Brain pericyte (primary cell): ENCODE data around the gene GAL3ST2.
"Not testable (repeated sequence)": the region's sequence is repeated elsewhere in the genome, so short reads cannot be mapped to it uniquely, and the experiment has no call there.

Source experiments
- DNase-seq: peaks from one replicate; pipeline ENCODE4 v3.0.0-alpha.2; 2012; ENCODE audit warnings: low read depth, low spot score

Gene GAL3ST2

DNA sequence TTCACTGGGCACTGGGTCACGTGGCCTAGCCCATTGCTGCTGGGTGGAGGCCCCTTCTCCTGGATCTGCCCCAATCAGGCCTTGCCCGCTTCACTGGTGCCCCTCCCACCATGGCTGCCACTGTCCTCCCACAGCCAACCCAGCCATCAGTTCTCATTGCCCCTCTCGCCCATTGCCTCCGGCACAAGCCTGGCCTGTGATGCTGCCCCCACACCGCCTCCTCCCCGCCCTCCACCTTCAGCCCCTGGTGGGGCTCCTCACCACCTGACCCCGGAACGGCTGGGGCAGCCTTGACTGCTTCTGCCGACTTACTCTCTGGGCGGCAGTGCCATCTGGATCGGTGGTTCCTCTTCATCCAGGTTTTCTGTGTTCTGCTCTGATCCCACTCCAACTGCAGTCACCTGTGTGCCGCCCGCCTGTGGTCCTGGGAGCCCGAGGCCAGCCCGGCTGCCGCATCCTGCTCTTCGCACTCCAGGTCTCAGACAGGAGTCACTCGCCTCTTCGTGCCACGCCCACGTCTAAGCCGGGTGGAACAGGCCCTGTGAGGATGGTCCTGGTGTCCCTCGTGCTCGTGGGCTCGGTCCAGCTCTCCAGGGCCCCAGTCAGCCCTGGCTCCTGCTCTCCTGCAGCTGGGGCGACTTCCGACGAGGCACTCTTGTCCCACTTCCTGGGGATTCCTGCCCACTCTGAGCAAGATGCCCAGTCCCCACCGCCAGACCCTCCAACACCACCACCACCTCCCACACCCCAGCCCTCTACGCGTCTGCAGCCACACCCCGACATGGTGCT, 28.0 kb upstream of the GAL3ST2 start:
- no peak for DNase-seq

DNA sequence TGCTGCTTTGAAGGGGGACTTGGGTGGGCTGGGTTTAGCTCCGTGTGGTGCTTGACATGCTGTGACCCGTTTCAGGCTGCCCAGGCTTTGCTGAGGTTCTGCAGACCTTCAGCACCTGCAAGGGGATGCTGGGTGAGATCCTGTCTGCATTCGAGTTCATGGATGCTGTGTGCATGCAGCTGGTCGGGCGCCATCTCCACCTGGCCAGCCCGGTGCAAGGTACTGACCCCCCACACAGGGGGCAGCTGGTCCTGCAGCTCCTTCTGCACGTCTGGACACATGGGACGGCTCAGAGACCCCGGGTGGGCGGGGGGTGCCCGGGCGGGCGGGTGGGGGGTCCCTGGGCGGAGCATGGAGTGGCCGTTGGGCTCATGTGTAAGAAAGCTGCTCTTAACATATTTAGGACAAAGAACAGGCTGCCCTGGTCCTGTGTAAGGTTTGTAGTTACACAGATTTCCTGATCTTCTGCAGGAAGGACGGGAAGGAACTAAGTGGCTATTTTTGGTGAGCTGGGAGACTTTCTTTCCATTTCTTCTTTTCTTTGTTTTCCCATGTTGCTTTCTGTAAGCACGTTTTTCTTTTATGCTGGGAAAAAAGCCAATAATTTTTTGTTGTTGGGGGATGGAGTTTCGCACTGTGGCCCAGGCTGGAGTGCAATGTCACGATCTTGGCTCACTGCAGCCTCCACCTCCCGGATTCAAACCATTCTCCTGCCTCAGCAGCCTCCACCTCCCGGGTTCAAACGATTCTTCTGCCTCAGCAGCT, 26.4 kb upstream of the GAL3ST2 start:
- no peak for DNase-seq

DNA sequence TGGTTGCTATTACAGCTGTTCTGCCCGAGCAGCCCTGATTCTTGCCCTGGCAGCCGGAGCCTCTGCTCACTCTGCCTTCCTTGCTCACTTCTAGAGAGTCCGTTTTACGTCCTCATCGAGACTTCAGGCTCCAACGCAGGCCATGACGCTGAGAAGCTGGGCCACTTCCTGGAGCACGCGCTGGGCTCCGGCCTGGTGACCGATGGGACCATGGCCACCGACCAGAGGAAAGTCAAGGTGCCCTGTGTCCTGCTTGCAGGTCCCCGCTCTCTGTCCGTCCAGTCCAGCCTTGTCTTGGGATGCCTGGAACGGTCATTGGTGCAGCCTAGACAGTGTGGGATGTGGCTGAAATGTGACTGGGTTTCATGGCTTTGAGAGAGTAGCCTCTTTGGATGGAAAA, 25.5 kb upstream of the GAL3ST2 start:
- DNase-seq, result no peak

- no peak for DNase-seq
These were observed 24.8 kb upstream of the GAL3ST2 start for GRCh38 chr2:241751776-241752175.

DNA sequence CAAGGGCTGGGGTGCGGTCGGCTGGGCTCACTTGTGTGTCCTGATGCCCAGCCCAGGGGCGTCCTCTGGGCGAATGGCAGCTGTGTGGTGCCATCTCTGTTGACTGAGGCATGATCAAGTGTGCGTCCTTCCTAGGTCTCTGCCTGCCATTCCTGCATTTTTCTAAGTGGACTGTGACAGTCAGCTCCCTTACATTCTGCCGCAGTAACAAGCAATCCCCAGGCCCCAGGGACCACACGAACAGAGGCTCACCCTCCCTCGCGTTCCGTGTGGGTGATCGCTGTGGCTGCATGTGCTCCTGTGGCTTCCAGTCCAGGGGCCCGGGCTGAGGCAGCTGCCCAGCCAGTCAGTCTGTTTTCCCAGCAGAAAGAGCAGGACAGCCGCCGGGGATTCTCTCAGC, 24.4 kb upstream of the GAL3ST2 start:
- DNase-seq, result no peak

DNA sequence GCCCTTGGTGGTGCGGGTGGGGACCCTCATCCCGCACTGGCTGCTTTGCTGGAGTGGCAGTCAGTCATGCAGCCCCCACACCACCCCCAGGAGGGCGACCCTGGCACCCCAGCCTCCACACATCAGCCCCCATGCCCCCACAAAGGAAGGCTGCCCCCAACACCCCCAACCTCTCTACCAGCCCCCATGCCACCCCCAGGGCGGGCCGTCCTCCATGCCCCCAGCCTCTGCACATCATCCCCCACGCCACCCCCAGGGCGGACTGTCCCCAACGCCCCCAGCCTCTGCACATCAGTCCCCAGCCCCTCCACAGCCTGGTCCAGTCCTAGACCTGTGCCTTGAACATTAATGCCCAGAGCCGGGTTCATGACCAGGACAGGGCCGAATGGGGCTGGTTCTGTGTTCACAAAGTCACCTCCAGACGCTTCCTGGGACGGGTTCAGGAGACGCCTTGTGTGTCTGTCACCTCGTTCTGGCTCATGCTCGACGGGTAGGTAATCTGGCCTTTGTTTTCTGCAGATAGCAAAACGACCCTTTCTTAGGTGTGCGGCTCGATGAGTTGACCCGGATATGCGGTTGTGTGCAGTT, 23.8 kb upstream of the GAL3ST2 start:
- no peak for DNase-seq

- no peak for DNase-seq
These were observed 23.1 kb upstream of the GAL3ST2 start for GRCh38 chr2:241753493-241753892.

DNA sequence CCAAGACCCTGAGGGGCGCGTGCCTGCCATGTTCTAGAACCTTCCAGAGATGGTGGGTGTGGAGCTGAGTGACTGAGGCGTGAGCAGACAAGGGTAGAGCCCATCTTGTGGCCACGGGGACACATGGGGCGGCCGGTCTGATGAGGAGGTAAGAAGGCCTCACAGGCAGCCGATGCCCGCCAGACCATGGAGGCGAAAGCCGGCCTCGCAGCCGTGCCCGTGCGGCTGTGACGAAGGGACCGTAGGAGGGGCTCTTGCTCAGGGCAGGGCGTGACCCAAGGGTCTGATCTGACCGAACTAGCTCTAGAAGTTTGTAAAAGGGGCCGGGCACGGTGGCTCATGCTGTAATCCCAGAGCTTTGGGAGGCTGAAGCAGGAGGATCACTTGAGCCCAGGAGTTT, 22.6 kb upstream of the GAL3ST2 start:
- no peak for DNase-seq

DNA sequence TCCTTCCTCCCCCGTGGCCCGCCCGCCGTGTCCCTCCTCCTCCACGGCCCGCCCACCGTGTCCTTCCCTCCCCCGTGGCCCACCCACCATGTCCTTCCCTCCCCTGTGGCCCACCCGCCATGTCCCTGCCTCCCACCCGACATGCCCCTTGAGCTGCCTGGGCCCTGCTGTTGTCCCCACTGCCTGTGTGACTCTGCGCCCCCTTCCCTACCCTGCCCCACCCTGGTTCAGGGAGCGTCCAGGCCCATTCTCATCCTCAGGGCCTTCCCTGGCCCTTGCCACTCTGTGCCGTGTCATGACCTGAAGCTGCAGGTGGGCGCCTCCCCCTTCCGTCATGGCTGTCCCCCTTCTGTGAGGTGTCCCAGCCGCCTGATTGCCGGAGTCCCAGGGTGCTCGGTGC, 21.5 kb upstream of the GAL3ST2 start:
- no peak for DNase-seq

GRCh38 chr2:241755777-241756176, 20.8 kb upstream of the GAL3ST2 start:
- no peak for DNase-seq

DNA sequence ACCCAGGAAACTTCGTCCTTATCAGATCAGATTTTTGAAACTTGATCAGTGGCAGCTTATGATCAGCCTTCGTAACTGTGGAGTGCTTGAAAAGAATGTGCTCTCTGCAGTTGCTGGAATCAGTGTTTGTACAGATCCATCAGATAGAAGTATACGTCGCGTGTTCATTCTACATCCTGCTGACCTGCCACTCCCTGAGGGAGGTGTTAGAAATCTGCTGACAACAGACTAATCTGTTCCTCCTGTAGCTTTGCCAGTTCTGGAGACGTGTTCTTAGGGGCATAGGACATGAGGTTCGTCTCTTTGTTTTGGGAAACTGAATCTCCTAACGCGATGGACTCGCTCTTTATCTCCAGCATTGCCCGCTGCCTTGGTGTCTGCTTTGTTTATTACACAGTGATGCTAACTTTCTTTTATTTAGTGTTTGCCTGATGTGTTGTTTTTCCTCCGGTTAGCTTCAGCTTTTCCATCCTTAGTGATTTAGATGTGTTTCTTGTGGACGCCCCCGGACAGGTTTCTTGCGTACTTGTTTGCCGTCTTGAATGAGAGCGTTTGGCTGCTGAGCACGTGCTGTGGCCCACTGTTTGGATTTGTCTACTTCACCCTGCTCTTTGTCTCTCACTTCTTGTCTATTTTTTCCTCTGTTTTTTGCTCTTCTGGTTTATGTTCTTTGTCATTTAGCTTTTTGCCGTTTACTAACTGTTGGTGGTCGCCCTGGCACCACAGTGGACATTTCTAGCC, 17.4 kb upstream of the GAL3ST2 start:
- no peak for DNase-seq

GRCh38 chr2:241759893-241760292, 16.7 kb upstream of the GAL3ST2 start:
- DNase-seq, result not testable (repeated sequence)

- DNase-seq, result no peak
These were observed 16.3 kb upstream of the GAL3ST2 start for GRCh38 chr2:241760301-241760771.

GRCh38 chr2:241762321-241762932, 14.2 kb upstream of the GAL3ST2 start:
- no peak for DNase-seq

- DNase-seq, result no peak
These were observed 13.7 kb upstream of the GAL3ST2 start for GRCh38 chr2:241762933-241763369.

GRCh38 chr2:241763551-241764274, 12.9 kb upstream of the GAL3ST2 start:
- DNase-seq, result no peak

GRCh38 chr2:241764275-241765241, 12.1 kb upstream of the GAL3ST2 start:
- no peak for DNase-seq

DNA sequence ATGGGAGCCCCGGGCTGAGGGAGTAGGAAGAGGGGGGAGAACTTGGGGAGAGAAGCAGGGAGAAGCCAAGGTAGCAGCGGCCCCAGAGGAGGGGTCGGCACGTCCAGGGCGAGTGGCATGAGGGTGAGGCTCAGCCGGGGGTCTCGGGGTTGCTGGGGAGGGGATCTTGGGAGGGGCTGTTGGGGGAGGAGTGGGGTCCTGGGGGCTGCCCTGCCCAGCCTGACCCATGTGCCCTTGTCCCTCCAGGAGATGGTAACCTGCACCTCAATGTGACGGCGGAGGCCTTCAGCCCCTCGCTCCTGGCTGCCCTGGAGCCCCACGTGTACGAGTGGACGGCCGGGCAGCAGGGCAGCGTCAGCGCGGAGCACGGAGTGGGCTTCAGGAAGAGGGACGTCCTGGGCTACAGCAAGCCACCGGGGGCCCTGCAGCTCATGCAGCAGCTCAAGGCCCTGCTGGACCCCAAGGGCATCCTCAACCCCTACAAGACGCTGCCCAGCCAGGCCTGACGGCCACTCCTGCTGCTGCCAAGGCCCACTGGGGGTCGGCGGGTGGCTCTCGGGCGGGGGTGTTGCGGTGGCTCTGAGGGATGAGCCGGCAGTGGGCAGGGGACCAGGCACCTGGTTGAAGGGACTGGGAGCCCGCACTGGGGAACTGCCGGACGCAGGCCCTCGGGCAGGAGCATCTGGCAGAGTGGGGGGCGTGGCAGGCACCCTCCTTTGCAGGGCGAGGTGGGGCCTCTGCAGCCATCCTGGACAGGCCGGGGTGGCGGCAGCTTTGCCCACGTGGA, 9.0 kb upstream of the GAL3ST2 start:
- no peak for DNase-seq

DNA sequence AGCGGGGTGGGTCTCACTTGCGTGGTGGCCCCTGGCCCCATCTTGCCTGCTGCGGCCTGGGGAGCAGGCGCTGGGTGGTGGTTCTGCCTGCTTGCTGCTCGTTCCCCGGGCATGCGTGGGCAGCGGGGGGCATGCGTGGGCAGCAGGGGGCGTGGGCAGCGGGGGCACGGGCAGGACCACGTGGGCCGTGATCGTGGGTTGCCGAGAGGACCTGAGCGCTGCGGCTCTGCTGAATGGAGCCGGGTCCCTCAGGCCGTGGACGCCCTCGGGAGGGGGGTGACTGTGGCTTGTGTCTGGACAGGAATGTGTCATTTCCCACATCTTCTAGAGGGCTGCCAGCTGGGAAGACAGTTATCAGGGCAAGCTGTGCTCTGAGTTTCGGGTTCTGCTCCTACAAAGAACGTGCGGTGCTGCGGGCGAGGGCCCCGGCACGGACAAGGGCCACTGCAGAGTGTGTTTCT, 8.3 kb upstream of the GAL3ST2 start:
- no peak for DNase-seq
